ENCODE results near the gene ARHGEF17.

ARHGEF17 gene

DNA sequence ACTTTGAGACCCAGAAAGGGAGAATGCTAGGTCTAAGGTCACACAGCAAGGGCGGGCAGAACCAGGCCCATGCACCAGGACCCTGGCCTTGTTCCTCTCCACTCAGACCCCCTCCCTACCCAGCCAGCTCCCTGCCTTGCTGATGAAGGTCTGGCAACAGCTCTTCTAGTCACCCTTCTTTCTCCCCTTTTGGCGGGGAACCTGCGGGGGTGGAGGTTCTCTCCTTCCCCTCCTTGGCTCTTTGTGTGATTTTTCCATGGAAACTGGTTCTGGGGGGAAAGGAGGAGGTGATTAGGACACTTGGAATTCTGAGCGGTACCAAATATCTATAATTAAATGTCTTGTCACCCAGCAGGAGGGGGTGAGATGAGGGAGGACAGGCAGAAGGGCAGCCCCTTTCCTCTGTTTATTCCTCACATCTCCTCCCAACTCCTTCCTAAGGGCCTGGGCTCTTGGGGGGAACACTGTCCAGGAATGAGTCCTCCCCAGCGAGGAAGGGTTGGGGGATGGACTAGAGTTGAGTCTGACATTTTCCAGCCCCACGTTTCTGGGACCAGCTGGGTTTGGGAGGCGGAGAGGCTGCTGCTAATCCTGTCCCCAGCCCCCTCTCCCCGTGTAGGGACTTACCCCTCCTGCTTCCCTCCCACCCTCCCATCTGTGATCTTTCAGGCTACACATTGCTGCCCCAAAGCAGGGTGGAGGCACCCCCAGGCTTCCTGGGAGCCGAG, 7.4 kb downstream of the ARHGEF17 start:
- no peak for DNase-seq

DNA sequence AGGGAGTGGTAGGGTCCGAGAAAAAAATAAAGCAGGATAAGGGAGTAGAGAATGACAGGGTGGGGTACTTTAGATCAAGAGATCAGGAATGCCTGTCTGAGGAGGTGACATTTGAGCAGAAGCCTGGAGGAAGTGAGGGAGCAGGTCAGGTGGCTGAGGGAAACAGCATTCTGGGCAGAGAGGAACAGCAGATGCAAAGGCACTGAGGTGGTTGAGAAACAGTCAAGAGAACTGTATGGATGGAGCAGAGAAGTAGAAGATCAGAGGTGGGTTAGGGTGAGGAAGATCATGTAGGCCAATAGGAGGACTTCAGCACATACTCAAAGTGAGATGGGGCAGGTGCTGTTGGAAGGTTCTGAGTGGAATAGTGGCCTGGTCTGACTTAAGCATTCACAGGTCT, 8.3 kb downstream of the ARHGEF17 start:
- DNase-seq = no peak

DNA sequence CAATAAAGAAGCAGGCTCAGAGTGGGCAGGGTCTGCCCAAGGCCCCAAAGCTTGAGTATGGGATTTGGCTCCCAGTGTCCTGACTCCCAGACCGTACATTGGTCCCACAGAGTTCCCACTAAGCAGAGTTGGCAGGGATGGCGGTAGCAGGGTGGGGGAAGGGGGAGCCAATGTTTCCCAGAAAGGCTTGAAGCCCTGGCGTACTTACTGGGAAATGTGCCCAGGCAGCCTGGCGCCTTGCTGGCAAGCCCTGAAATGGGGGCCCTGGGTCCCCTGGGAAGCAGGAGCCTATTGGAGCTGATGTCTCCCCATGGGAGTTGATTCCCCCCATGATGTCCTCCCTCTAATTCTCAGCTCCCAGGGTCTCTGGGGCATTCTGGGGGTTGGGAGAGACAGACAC, 9.3 kb downstream of the ARHGEF17 start:
- DNase-seq = peak; percentile 41 to 74

GRCh38 chr11:73317803-73318202, 9.7 kb downstream of the ARHGEF17 start:
- DNase-seq = no peak

- no peak for DNase-seq
Measured at GRCh38 chr11:73318501-73319011, 10.5 kb downstream of the ARHGEF17 start.

DNA sequence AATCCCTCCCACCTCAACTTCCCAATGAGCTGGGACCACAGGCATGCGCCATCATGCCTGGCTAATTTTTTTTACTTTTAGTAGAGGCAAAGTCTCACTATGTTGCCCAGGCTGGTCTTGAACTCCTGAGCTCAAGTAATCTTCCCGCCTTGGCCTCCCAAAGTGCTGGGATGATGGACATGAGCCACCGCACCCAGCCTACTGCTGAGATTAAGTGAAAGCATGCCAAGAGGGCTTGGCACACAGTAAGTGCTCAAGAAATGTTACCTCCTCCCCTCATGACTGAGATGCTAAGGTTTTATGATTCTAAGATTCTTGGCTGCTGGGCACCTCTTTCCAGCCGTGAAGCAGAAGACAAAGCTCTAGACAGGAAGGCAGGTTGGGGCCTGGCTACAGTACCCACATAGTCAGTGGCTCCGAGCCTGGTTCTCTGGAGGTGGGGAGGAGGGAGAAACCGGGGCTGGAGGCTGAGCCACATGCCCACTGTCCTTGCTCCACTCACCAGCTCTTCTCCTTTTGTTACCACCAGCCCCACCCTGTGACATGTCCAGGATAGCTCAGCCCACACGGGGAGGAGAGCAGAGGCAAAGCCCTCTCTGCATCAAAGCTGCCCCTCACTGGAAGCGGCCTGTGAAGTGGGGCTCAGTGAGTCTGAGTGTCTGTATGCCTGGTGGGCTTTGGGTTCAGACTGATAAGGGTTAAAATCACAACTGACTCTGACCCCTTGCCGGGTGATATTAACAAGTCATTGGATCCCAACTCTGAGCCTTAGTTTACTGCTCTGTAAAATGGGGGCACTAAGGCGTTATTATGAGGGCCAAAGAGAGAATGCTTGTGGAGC, 12.9 kb downstream of the ARHGEF17 start:
- DNase-seq = no peak

DNA sequence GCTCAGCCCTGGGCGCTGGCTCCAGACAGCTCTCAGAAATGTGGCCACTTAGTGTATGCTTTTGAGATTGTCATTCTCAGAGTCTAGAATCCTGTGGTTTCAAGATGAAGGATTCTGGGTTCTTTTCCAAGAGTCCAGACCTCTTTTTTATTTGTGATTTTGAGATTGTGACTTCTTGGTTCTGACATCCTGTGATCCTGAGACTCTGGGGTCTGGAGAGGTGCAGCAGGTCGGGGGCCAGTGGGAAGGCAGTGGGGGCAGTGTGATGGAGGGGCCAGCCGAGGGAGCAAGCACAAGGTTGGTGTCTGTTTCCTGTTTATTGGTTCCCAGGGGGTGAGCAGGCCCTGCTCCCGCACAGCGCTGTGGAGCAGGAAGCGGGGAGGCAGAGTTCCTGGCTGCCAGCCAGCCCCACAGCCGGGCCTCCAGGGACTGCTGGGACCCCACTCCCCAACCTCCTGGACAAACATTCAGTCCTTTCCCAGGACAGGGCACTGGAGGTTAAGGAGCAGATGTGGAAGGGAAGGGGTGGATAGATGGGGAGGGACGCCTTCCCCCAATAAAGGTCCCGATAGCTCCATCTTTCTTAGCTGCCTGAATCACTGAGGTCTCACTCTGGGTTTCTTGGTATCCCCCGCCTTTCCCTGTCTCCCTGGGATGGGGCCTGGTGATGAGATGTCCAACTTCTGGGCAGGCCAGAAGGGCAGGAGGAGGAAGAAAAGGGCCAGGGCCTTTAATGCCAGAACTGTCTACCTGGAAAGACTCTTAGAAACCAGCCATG, 13.7 kb downstream of the ARHGEF17 start:
- no peak for DNase-seq

- DNase-seq = no peak
Measured at GRCh38 chr11:73322382-73323306, 14.6 kb downstream of the ARHGEF17 start.

GRCh38 chr11:73323464-73323863, 15.4 kb downstream of the ARHGEF17 start:
- no peak for DNase-seq

- DNase-seq = no peak
Measured at GRCh38 chr11:73324116-73324515, 16.0 kb downstream of the ARHGEF17 start.

GRCh38 chr11:73324665-73325035, 16.6 kb downstream of the ARHGEF17 start:
- no peak for DNase-seq

DNA sequence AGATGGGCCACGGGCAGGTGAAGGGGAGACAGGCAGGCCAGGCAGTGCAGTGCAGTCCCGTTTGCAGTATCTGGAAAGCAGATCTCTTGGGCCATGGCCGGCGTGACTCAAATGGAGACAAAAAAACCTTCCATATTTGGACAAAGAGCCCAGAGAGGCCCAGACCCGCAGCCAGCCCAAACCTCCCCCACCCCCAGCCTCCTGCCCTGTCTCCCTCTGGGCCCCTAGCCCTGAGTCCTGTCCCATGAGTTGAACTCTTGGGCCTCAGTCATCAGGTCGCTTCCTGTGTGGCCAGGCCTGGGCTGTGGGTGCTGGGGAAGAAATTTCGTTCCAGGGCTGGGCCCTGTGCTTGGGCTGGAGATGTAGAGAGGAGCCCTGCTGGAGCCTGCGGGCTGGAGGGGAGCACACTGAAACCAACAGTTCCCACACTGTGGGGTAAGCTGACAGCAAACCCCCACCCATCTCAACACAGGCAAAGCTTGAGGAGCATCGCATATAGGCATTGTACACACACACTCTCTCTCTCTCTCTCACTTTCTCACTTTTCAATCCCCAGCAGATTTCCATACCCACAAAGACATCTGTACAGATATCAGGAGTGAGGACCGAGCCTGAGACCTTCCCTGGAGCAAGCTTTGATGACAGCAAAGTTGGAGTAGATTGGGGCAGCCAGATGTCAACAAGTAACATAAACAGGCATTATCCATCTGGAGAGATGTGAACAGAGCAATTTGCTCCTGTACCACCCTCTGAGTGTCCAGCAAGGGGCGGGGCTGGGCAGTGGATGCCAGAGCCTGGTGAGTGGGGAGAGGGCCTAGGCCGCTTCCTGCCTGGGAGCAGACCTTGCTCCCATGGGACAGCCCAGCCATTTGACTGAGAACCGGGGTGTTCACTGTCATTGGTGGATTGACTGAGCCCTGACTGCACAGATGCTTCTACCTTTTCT, 17.2 kb downstream of the ARHGEF17 start:
- DNase-seq = no peak

DNA sequence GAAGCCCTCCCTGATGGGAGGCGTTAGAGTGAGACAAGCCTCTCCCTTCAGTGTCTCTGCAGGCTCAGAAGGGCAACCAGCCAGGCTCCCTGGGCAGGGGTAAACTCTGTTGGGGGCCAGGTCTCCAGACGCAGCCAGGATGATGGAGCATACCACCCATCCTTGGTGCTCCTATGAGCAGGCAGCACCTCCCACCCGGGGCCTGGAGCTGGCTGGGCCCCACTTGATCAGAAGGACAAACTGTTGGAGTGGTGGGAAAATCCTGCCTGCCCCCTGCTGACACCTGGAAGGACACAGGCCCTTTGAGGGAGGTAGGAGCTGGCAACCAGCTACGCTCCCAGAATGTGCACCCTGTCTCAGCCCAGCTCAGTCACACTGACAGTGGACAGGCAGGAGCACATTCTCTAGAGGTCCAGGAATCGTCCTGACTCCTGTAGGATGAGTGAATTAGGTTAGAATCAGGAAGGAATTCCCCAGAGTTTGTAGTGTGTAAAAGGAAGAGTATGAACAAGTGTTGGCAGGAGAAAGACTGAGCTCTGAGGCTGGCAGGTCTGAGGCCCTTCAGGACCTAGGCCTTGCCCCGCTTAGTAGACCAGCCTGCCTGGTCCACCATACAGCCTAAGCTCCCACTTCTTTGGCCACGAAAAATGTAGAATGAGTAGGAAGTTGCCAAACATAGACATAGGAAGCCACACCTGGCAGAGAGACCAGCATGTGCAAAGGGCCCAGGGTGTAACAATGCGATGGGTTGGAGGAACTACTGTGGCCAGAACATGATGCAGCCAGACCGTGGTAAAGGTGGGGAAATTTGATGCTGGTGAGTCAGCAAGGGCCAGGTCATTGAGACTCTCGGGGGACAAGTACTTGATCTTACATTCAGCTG, 19.1 kb downstream of the ARHGEF17 start:
- no peak for DNase-seq

- no peak for DNase-seq
Measured at GRCh38 chr11:73327812-73328364, 19.8 kb downstream of the ARHGEF17 start.

- DNase-seq = no peak
Measured at GRCh38 chr11:73330569-73331093, 22.6 kb downstream of the ARHGEF17 start.

GRCh38 chr11:73331138-73331916, 23.3 kb downstream of the ARHGEF17 start:
- DNase-seq = no peak

GRCh38 chr11:73333173-73333572, 25.1 kb downstream of the ARHGEF17 start:
- DNase-seq = no peak

DNA sequence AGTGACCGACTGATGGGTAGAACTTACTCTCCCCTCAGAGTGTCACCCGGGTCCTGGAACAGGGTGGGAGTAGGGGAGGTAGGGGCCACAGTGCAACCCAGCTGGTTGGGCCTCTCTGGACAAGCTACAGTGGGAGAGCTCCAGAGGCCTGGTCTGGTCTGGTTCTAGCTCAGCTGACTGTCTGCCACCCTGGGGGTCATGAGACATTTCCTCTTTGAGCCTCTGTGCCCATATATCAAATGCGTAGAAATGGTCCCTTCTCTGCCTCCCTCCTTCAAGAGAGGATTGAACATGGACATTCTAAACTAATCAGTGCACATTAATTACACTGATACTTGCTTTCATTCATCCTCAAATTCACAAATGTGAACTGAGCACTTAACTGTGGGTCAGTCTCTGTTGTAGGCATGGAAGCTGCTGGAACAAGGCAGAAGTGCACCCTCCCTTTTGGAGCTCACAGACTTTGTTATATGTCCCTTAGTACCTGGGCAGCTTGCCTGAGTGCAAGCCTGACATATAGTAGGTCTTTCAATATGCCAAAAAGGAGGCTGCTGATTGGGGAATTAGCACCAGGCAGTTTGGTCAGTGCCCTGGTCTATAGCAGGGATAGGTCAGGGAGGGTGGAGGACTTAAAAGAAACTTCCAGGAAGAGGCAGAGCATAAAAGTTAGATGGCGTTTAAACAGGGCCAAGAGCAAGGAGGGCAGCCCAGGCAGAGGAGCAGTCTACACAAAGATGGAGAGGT, 25.7 kb downstream of the ARHGEF17 start:
- DNase-seq = no peak

All from hippocampal formation (tissue), 2 donors.